GM19099 (cell line): ENCODE results near the gene NPTXR.

Experiments
- POLR2A ChIP-seq: IDR thresholded peaks from 3 replicates; pipeline ENCODE4 v1.6.1; 2011; ENCODE audit warnings: low read depth; ENCODE audit not compliant: insufficient read length; ENCODE audit errors: extremely low read depth

The NPTXR gene

DNA sequence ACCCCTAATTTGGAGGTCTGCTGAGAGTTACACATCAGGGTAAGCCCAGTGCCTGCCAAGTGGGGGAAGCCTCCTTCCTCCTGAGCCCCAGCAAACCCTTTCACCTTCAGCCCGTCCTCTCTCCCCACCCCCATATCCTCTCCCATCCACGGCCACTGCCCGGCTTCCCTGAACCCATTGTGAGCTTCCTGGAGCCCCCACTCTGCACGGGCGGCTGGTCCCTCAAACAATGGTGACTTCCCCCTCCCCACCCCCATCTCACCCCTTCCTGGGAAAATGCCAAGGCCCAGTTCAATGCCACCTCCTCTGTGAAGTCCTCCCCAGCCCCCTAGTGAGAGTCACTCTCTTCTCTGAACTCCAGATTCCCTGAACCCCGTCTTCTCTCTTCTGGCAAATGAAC, 67.7 kb downstream of the NPTXR start:
- TF ChIP-seq POLR2A = no peak

DNA sequence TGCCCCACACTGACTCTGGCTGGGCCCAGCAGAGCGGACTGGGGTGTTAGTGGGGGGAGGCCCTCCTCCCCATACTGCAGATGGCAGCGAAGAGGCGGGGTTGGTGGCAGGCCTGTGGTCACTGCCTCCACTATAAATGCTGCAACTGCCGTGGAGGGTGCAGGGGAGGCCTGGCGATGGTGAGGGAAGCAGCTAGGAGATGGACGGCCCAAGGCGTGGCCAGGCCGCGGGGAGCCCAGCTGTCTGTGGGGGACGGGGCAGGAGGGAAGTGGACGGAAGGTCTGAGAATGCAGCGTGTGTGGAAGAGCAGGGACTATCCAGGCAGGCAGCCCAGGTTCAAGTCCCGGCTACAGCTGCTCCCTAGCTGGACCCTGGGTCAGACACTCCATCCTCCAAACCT, 68.2 kb downstream of the NPTXR start:
- no peak for TF ChIP-seq POLR2A

DNA sequence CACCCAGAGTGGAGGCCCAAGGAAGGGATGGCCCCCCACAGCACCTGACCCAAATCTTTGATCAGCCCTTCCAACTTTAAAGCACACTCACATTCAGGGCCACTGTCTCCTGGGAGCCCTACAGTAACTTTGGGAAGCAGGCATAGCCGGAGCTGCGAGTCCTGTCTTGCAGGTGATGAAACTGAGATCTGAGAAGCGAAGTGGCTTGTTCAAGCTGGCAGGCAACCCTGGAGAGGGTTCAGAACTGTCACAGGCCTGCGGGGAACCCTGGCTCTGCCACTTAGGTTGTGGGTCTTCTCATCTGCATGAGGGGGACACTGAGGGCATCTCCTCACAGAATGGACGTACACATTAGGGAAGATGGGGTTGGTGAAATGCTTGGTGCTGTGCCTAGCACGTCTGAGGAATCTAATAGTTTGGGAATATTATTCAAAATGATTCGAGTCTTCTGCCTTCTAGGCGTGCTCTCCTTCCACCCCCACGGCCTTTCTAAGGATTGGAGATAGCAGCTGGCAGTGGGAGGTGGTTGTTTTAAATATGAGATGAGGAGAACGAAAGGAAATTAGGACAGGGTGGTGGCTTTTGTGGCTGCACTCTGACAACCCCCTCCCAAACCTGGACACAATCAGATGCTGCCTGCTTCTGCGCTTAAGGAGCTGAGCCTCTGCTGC, 69.2 kb downstream of the NPTXR start:
- no peak for TF ChIP-seq POLR2A

DNA sequence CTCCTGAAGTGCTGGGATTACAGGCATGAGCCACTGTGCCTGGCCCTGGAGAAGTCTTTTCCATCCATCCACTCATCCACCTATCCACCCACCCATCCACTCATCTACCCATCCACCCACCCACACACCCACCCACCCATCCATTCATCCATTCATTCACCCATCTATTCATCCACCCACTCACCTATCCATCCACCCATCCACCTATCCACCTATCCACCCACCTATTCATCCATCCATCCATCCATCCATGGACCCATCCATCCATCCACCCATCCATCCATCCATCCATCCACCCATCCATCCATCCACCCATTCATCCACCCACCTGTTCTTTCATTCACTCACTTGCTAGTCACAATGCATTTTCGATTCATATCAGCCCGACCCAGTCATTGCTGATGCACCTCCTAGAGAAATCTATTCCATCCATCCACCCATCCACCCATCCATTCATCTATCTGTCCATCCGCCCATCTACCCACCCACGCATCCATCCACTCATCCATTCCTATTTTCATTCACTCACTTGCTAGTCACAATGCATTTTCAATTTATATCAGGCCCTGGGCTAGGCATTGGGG, 70.4 kb downstream of the NPTXR start:
- no peak for TF ChIP-seq POLR2A

DNA sequence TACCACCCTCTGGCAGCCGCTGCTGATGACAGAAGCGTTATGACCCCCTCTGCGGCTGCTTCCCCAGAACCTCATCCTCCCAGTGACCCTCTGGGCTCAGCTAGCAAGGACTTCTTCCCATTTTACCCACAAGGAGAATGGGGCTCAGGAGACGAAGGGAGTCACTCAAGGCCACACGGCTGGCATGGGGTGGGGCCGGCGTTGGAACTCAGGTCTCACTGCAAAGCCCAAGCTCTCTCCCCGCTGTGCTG, 71.3 kb downstream of the NPTXR start:
- TF ChIP-seq POLR2A = no peak

DNA sequence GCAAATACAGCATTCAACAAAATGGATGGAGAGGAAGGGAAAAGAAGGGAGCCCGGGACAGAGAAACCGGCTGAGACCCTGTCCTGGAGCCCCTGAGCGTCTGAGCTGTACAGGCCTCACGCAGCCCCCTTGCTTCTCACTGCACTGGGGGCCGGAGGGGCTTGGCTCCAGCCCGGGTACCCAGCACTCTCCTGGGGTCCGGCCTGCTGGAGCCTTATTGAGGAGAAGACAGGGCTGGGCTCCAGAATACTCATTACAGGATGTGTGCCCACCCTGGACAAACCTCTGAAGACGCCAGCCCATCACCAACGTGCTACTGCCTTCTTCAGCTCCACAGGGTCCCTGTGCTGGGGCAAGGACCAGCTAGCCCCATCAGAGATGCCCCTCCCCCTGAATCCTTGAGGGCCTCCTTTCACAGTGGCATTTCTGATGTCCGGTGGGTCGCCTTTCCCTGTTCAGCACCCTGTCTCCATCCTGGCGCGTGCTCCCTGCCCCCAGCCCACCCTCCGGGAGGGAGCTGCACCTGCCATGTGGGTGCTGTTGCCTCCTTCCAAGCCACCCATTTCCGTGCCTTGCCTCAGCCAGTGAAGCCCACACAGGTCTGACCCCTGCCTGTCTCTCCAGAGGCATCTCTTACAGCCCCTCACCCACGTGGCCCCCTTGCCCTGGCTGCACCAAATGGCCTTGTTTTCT, 73.4 kb downstream of the NPTXR start:
- TF ChIP-seq POLR2A = no peak
